ENCODE data around the gene HTRA1. TPM values are rescaled to one million over a fixed set of nuclear protein-coding genes. Genes with fewer than 3 reads are reported as not detected.

Gene HTRA1
- total RNA-seq, 1 donor from 2014 or later: not detected

DNA sequence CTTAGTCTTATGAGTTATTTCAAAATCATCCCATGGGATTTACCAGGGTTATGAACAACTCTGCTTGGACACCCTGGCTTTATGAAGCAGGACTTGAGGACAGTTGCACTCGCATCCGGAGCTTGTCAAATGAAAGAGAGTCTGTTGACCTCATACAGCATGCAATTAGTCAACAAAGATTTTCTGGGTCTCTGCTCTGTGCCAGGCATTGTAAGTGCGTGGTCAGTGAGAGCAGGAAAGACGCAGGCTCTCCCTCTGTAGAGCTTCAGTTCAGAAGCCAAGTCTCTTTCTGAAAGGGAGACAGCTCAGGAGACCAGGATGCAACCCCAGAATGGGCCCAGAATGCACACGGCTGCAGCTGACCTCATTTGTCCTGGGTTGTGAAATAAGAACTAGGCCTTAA lies 53.7 kb downstream of the HTRA1 start:
- no peaks in the 10 kb centered on the region for H3K9me3 Mint-ChIP-seq
- intact Hi-C loops (cut with micrococcal nuclease): no loop called here
- ChIA-PET POLR2A (no interaction called here), CTCF (no interaction called here)
- H3K27ac Mint-ChIP-seq: no peak overlapping the region
- ATAC-seq (ENCODE audit: low read depth) (no peak), DNase-seq (no peak)
- H3K4me1 Mint-ChIP-seq: peaks cover 5% of the 10 kb centered on the region
- no peaks in the 10 kb centered on the region for H3K27me3 Mint-ChIP-seq
- no peaks in the 10 kb centered on the region for H3K36me3 Mint-ChIP-seq (ENCODE audit: low read depth)
- TF ChIP-seq, protein P1, sequence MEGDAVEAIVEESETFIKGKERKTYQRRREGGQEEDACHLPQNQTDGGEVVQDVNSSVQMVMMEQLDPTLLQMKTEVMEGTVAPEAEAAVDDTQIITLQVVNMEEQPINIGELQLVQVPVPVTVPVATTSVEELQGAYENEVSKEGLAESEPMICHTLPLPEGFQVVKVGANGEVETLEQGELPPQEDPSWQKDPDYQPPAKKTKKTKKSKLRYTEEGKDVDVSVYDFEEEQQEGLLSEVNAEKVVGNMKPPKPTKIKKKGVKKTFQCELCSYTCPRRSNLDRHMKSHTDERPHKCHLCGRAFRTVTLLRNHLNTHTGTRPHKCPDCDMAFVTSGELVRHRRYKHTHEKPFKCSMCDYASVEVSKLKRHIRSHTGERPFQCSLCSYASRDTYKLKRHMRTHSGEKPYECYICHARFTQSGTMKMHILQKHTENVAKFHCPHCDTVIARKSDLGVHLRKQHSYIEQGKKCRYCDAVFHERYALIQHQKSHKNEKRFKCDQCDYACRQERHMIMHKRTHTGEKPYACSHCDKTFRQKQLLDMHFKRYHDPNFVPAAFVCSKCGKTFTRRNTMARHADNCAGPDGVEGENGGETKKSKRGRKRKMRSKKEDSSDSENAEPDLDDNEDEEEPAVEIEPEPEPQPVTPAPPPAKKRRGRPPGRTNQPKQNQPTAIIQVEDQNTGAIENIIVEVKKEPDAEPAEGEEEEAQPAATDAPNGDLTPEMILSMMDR (IDR thresholded peaks at IDR 0.05): no peak
- no peak overlapping the region for H3K4me3 Mint-ChIP-seq

DNA sequence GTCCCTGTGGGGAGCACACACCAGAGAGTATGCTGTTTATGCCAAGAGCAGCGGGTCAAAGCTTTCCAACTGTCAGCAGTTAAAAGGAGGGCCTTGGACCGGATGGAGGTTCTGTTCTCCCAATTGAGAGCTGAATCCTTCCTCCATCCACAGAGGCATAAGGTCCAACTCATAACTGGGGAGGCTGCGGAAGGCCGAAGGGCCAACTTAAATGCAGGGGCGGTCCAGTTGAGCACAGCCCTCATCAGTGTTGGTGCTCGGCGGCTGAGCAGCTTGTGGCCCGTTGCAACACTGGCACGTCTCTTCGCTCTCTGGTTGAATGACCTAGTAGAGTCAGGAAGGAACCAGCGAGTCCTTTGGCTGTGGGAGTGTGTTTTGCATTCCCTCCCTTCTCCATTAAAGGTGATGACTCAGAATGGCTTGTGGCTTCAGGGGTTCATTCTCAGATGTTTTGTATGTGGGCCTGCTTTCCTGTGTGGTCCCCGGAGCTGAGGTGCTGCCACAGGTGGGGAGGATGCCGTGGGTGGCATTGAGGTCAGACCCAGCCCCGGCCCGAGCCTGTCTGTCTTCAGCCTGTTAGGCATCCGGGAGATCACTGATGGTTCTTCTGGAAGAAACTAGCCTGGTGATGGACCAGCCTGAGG lies 54.4 kb downstream of the HTRA1 start:
- CTCF ChIA-PET: no interaction called here
- H3K4me1 Mint-ChIP-seq: peaks cover 5% of the 10 kb centered on the region
- peaks cover under 1% of the 10 kb centered on the region for H3K27me3 Mint-ChIP-seq
- ATAC-seq (ENCODE audit: low read depth): no peak
- DNase-seq: no peak
- TF ChIP-seq, protein P1 (IDR thresholded peaks at IDR 0.05): no peak
- H3K9me3 Mint-ChIP-seq: no peaks in the 10 kb centered on the region
- no peaks in the 10 kb centered on the region for H3K36me3 Mint-ChIP-seq (ENCODE audit: low read depth)
- no peak overlapping the region for H3K27ac Mint-ChIP-seq
- H3K4me3 Mint-ChIP-seq: no peak overlapping the region
- POLR2A ChIA-PET: no interaction called here
- intact Hi-C loops (cut with micrococcal nuclease): no loop called here

DNA sequence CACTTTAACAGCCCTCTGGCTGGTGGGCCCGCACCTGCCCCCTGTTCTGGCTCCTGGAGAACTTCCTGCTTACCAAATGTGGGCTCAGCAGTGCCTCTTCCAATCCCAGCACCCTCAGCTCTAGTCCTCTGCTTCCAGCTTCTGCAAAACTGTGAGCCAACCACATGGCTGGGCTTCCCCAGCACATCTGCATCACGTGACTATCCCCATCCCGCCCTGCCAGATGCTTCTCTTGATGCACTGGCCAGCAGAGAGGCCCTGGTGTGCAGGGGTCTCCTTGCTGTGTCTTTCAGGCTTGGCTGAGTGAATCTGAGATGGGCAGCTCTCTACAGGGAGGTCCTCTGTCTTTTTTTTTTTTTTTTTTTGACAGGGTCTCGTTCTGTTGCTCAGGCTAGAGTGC lies 55.4 kb downstream of the HTRA1 start:
- Mint-ChIP-seq H3K4me3 (no peak overlapping the region), H3K9me3 (no peaks in the 10 kb centered on the region), H3K27me3 (peaks cover 2% of the 10 kb centered on the region), H3K27ac (no peak overlapping the region), H3K4me1 (peaks cover 5% of the 10 kb centered on the region), H3K36me3 (ENCODE audit: low read depth) (no peaks in the 10 kb centered on the region)
- intact Hi-C loops (cut with micrococcal nuclease): no loop called here
- no peak for DNase-seq
- TF ChIP-seq, protein P1 (IDR thresholded peaks at IDR 0.05): no peak
- CTCF ChIA-PET: no interaction called here
- no peak for ATAC-seq (ENCODE audit: low read depth)
- POLR2A ChIA-PET: no interaction called here

DNA sequence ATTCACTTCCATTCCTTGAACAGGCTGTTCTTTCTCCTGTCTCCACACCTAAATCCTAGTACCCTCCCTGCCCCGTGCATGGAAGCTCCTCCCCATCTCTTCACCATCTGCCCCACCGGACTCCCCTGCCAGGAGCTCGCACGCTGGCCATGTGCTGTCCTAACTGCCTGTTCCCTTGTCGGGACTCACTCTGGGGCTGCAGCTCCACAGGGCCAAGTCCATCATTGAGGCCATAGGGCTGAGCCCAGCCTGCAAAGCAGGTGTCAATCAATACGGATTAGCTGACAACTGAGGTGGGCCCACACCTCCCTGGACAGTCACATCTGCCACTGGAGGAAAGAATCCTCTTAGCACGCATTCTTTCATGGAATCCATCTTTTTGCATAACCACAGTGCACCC lies 57.8 kb downstream of the HTRA1 start:
- Mint-ChIP-seq H3K27ac (no peak overlapping the region), H3K4me3 (no peak overlapping the region), H3K4me1 (peaks cover 5% of the 10 kb centered on the region), H3K9me3 (no peaks in the 10 kb centered on the region), H3K27me3 (peaks cover 2% of the 10 kb centered on the region), H3K36me3 (ENCODE audit: low read depth) (no peaks in the 10 kb centered on the region)
- intact Hi-C loops (cut with micrococcal nuclease): no loop called here
- DNase-seq (no peak), ATAC-seq (ENCODE audit: low read depth) (no peak)
- TF ChIP-seq, protein P1 (IDR thresholded peaks at IDR 0.05): no peak
- CTCF ChIA-PET: no interaction called here
- POLR2A ChIA-PET: no interaction called here

DNA sequence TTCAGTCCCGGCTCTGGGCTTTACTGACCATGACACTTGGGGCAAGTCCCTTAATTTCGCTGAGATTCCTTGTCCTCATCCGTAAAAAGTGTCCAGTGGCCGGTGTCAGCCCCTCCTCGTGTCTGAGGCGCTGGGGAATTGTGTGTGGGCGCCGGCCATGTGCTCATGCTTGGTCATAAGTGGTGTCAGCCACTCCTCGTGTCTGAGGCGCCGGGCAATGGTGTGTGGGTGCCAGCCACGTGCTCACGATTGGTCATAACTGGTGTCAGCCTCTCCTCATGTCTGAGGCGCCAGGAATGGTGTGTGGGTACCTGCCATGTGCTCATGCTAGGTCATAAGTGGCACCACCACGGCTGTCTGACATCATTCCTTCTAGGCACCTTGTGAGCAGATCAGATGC lies 58.5 kb downstream of the HTRA1 start:
- CTCF ChIA-PET: no interaction called here
- H3K27ac Mint-ChIP-seq: no peak overlapping the region

More for the DNA sequence above, 58.5 kb downstream of the HTRA1 start:
- H3K36me3 Mint-ChIP-seq (ENCODE audit: low read depth): no peaks in the 10 kb centered on the region
- DNase-seq: no peak
- H3K27me3 Mint-ChIP-seq: peaks cover 4% of the 10 kb centered on the region
- POLR2A ChIA-PET: no interaction called here
- peaks cover 5% of the 10 kb centered on the region for H3K4me1 Mint-ChIP-seq
- no peaks in the 10 kb centered on the region for H3K9me3 Mint-ChIP-seq
- intact Hi-C loops (cut with micrococcal nuclease): no loop called here
- TF ChIP-seq, protein P1 (IDR thresholded peaks at IDR 0.05): no peak
- no peak overlapping the region for H3K4me3 Mint-ChIP-seq
- no peak for ATAC-seq (ENCODE audit: low read depth)

All from activated B cell treated with CpG ODN at 0.5 μM for 24 hours (primary cell).